Astrocyte (in vitro differentiated cells and primary cell): ENCODE data around the gene ADCY1. TPM values are rescaled to one million over a fixed set of nuclear protein-coding genes. Genes with fewer than 3 reads are reported as not detected.

Experiments used
- DNase-seq: peaks from one replicate; pipeline ENCODE4 v3.0.0-alpha.2; 2010; ENCODE audit warnings: low read depth
- FAIRE-seq: peaks from 2 replicates; lab custom pipeline; 2011; peaks lifted over from hg19 to GRCh38; lab: Jason Lieb, UNC
- H2AFZ ChIP-seq: 2 replicates; pipeline ENCODE4 v1.6.0; 2012; ENCODE audit warnings: low read depth, low read length, inconsistent platforms
- H3K27ac ChIP-seq: 2 replicates; pipeline ENCODE4 v1.5.1; 2011; ENCODE audit warnings: low read depth, low read length, inconsistent platforms
- H3K27me3 ChIP-seq: 2 replicates; pipeline ENCODE4 v1.6.0; 2011; ENCODE audit warnings: low read length, inconsistent platforms; ENCODE audit not compliant: insufficient read depth
- H3K36me3 ChIP-seq: 2 replicates; pipeline ENCODE4 v1.5.1; 2011; ENCODE audit warnings: low read length, inconsistent platforms; ENCODE audit not compliant: insufficient read depth
- H3K4me1 ChIP-seq: 2 replicates; pipeline ENCODE4 v1.5.1; 2011; ENCODE audit warnings: low read length, inconsistent platforms; ENCODE audit not compliant: insufficient read depth
- H3K4me2 ChIP-seq: 2 replicates; pipeline ENCODE4 v1.6.0; 2012; ENCODE audit warnings: low read length, inconsistent platforms
- H3K4me3 ChIP-seq: 2 replicates; pipeline ENCODE4 v1.5.1; 2011; ENCODE audit warnings: low read depth, mild to moderate bottlenecking, low read length, inconsistent platforms; ENCODE audit not compliant: insufficient read depth
- H3K79me2 ChIP-seq: 2 replicates; pipeline ENCODE4 v1.6.0; 2012; ENCODE audit warnings: mild to moderate bottlenecking, low read length, inconsistent platforms; ENCODE audit not compliant: insufficient read depth
- H3K9ac ChIP-seq: 2 replicates; pipeline ENCODE4 v1.6.0; 2012; ENCODE audit warnings: mild to moderate bottlenecking, low read length, inconsistent platforms
- H3K9me3 ChIP-seq: 2 replicates; pipeline ENCODE4 v1.5.1; 2012; ENCODE audit warnings: low read depth, mild to moderate bottlenecking, low read length, inconsistent platforms; ENCODE audit not compliant: insufficient read depth
- H4K20me1 ChIP-seq: 2 replicates; pipeline ENCODE4 v1.6.0; 2012; ENCODE audit warnings: low read length, inconsistent platforms; ENCODE audit not compliant: insufficient read depth
- H3K27ac Mint-ChIP-seq: one replicate; pipeline ENCODE4 v1.8.0; 2021; ENCODE audit warnings: mild to moderate bottlenecking, mixed read lengths; ENCODE audit not compliant: unreplicated experiment
- H3K27me3 Mint-ChIP-seq: one replicate; pipeline ENCODE4 v1.8.0; 2021; ENCODE audit warnings: low read depth, mixed read lengths; ENCODE audit not compliant: unreplicated experiment
- H3K36me3 Mint-ChIP-seq: one replicate; pipeline ENCODE4 v1.8.0; 2021; ENCODE audit warnings: low read depth, mixed read lengths; ENCODE audit not compliant: unreplicated experiment
- H3K4me1 Mint-ChIP-seq: one replicate; pipeline ENCODE4 v1.8.0; 2021; ENCODE audit warnings: low read depth, mixed read lengths; ENCODE audit not compliant: unreplicated experiment
- H3K4me3 Mint-ChIP-seq: one replicate; pipeline ENCODE4 v1.8.0; 2021; ENCODE audit warnings: mild to moderate bottlenecking, moderate library complexity, mixed read lengths; ENCODE audit not compliant: unreplicated experiment
- H3K9me3 Mint-ChIP-seq: one replicate; pipeline ENCODE4 v1.8.0; 2021; ENCODE audit warnings: mild to moderate bottlenecking, mixed read lengths; ENCODE audit not compliant: unreplicated experiment
- EZH2 ChIP-seq: IDR thresholded peaks from 2 replicates; pipeline ENCODE4 v1.6.1; 2012; ENCODE audit warnings: mild to moderate bottlenecking, low read length, inconsistent platforms; ENCODE audit not compliant: insufficient read depth
- total RNA-seq: library from RNA; stranded (reverse); gene quantifications from 2 replicates; pipeline ENCODE4 v1.2.1, GENCODE V29; 2021
- TF ChIP-seq, protein P1 (sequence below): IDR thresholded peaks from 2 replicates; pipeline ENCODE4 v1.5.1; 2011; ENCODE audit warnings: low read depth, mild to moderate bottlenecking, inconsistent platforms, low read length, moderate library complexity; ENCODE audit not compliant: insufficient read depth

The ADCY1 gene
- total RNA-seq, 1 donor from 2014 or later, result 1.6 TPM

DNA sequence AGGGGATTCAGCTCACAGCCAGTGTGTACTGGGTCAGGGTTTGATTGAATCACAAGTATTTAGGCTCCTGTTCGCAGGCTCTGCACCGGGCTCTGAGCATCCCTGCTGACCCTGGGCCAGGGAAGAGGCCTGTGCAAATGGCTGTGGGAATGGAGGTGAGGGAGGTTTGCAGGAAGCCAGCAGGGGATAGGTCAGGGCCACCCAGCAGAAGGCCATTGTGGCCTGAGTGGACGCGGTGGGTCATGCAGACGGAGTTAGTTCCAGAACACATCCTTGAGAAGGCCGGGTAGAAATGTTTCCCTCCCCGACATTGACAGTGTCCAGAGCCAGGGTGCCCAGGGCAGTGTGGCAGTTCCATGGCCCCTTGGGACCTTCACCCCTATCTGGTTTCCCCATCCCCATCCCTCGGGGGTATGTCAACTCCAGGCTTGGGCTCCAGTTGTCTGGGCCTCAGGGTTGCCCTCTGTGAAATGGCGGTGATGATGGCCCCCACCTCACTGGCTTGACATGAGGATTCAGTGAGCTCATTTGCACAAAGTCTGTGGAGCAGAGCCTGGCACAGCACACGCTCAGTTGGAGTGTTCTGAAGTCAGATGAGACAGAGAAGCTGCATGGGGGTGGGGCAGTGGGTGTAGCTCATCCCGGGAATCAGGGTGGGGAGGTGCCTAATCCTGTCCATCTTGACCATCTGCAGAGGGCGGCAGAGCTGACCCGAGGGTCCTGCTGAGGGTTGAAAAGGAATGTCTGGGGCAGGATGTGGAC is 107.6 kb downstream of the ADCY1 start:
- Histone ChIP-seq H2AFZ (no peak overlapping the region), H3K9ac (no peak overlapping the region), H3K27me3 (no peaks in the 10 kb centered on the region), H3K79me2 (no peaks in the 10 kb centered on the region), H3K27ac (no peak overlapping the region), H3K4me1 (no peaks in the 10 kb centered on the region), H3K4me2 (no peak overlapping the region), H3K36me3 (no peaks in the 10 kb centered on the region), H3K4me3 (no peak overlapping the region), H3K9me3 (no peaks in the 10 kb centered on the region), H4K20me1 (no peaks in the 10 kb centered on the region)
- peaks cover 6% of the 10 kb centered on the region for H3K9me3 Mint-ChIP-seq
- no peak overlapping the region for H3K27ac Mint-ChIP-seq
- H3K4me3 Mint-ChIP-seq, result no peak overlapping the region
- no peak for DNase-seq
- no peaks in the 10 kb centered on the region for H3K4me1 Mint-ChIP-seq
- TF ChIP-seq EZH2, result no peak
- TF ChIP-seq, protein P1, sequence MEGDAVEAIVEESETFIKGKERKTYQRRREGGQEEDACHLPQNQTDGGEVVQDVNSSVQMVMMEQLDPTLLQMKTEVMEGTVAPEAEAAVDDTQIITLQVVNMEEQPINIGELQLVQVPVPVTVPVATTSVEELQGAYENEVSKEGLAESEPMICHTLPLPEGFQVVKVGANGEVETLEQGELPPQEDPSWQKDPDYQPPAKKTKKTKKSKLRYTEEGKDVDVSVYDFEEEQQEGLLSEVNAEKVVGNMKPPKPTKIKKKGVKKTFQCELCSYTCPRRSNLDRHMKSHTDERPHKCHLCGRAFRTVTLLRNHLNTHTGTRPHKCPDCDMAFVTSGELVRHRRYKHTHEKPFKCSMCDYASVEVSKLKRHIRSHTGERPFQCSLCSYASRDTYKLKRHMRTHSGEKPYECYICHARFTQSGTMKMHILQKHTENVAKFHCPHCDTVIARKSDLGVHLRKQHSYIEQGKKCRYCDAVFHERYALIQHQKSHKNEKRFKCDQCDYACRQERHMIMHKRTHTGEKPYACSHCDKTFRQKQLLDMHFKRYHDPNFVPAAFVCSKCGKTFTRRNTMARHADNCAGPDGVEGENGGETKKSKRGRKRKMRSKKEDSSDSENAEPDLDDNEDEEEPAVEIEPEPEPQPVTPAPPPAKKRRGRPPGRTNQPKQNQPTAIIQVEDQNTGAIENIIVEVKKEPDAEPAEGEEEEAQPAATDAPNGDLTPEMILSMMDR, result no peak
- H3K27me3 Mint-ChIP-seq, result peaks cover 2% of the 10 kb centered on the region
- no peak for FAIRE-seq
- peaks cover 2% of the 10 kb centered on the region for H3K36me3 Mint-ChIP-seq

DNA sequence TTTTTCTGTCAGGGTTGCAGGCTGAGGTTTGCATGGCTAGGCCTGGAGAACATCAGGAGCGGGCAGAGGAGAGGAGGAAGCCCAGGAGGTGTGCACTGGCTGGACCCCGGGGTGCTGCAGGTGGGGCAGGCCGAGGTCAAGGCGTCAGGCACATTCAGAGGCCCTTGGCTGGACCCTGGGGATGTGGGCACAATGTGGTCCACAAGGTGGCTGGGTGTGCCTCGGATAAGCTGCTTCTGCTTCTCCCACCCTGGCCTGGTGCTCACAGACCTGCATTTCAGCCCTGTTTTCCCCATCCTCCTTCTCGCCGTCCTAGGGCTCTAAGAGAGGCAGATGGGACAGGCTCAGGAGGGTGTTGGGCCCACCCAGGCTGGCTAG is 108.2 kb downstream of the ADCY1 start:
- FAIRE-seq (no peak), DNase-seq (no peak)
- no peak for TF ChIP-seq EZH2
- TF ChIP-seq, protein P1, result no peak
- peaks cover 6% of the 10 kb centered on the region for H3K9me3 Mint-ChIP-seq
- no peak overlapping the region for H3K4me3 Mint-ChIP-seq
- no peaks in the 10 kb centered on the region for H3K4me1 ChIP-seq
- no peak overlapping the region for H3K9ac ChIP-seq
- no peaks in the 10 kb centered on the region for H3K27me3 ChIP-seq
- H3K27ac ChIP-seq, result no peak overlapping the region
- H3K4me2 ChIP-seq, result no peak overlapping the region
- no peaks in the 10 kb centered on the region for H4K20me1 ChIP-seq
- no peaks in the 10 kb centered on the region for H3K79me2 ChIP-seq
- H3K36me3 Mint-ChIP-seq, result peaks cover 2% of the 10 kb centered on the region
- H3K4me1 Mint-ChIP-seq, result no peaks in the 10 kb centered on the region
- H2AFZ ChIP-seq, result no peak overlapping the region
- H3K27ac Mint-ChIP-seq, result no peak overlapping the region
- H3K36me3 ChIP-seq, result no peaks in the 10 kb centered on the region
- H3K9me3 ChIP-seq, result no peaks in the 10 kb centered on the region
- peaks cover 2% of the 10 kb centered on the region for H3K27me3 Mint-ChIP-seq
- H3K4me3 ChIP-seq, result no peak overlapping the region
